SH-SY5Y (cell line): Measurements from ENCODE around the gene RASIP1.

ENCODE experiments used
- GATA2 ChIP-seq: IDR thresholded peaks from 2 replicates; pipeline ENCODE4 v1.6.1; 2011; ENCODE audit warnings: mild to moderate bottlenecking, low read depth, low read length
- GATA3 ChIP-seq: IDR thresholded peaks from 2 replicates; pipeline ENCODE4 v1.6.1; 2011; ENCODE audit warnings: low read depth, mild to moderate bottlenecking, low read length, moderate library complexity

- TF ChIP-seq GATA2: no peak
- TF ChIP-seq GATA3: no peak
Measured at GRCh38 chr19:48674216-48674809, 66.1 kb downstream of the RASIP1 start.
